HG02938 (cell line): ENCODE results near the gene ABCA7.

ENCODE experiments used
- ATAC-seq: cut with Tn5 transposase; IDR thresholded peaks from one replicate; pipeline ENCODE4 v1.9.1; 2021; ENCODE audit warnings: mild to moderate bottlenecking, moderate library complexity; ENCODE audit not compliant: unreplicated experiment

Gene ABCA7

GRCh38 chr19:1055886-1056620 is 16.1 kb downstream of the ABCA7 start:
- ATAC-seq: no peak

- no peak for ATAC-seq
Measured at GRCh38 chr19:1057176-1057855, 17.4 kb downstream of the ABCA7 start.

DNA sequence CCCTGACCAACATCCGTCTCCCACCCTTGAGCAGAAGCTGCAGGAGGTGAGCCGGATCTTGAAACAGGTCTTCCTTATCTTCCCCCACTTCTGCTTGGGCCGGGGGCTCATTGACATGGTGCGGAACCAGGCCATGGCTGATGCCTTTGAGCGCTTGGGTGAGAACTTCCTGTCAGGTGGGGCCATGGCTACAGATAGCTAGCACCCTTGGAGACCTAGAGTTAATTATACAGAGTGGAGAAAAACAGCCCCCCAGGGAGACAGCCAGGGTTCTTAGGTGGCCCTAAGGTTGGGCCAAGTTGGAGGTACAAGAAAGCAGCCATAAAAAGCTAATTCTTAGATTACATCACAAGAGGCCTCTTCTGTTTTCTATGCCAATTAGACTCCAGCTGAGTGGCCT is 18.2 kb downstream of the ABCA7 start:
- ATAC-seq: no peak

GRCh38 chr19:1060689-1061088 is 20.8 kb downstream of the ABCA7 start:
- ATAC-seq: no peak

DNA sequence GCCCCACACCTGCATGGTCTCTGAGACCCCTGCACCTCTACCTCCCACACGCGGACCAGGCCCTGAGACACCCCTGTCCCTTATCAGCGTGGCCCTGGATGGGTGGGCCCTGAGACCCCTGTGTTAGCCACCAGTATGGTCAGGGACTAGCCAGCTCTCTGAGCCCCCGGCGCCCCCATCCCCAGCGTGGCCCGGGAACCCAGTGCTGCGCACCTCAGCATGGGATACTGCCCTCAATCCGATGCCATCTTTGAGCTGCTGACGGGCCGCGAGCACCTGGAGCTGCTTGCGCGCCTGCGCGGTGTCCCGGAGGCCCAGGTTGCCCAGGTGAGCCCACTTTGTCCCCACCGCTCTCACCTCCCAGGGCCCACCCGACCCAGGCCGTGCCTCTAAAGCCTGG is 22.1 kb downstream of the ABCA7 start:
- ATAC-seq: no peak

GRCh38 chr19:1062387-1063029 is 22.6 kb downstream of the ABCA7 start:
- no peak for ATAC-seq

GRCh38 chr19:1063030-1063908 is 23.4 kb downstream of the ABCA7 start:
- ATAC-seq: no peak

GRCh38 chr19:1063909-1064660 is 24.2 kb downstream of the ABCA7 start:
- ATAC-seq: no peak

DNA sequence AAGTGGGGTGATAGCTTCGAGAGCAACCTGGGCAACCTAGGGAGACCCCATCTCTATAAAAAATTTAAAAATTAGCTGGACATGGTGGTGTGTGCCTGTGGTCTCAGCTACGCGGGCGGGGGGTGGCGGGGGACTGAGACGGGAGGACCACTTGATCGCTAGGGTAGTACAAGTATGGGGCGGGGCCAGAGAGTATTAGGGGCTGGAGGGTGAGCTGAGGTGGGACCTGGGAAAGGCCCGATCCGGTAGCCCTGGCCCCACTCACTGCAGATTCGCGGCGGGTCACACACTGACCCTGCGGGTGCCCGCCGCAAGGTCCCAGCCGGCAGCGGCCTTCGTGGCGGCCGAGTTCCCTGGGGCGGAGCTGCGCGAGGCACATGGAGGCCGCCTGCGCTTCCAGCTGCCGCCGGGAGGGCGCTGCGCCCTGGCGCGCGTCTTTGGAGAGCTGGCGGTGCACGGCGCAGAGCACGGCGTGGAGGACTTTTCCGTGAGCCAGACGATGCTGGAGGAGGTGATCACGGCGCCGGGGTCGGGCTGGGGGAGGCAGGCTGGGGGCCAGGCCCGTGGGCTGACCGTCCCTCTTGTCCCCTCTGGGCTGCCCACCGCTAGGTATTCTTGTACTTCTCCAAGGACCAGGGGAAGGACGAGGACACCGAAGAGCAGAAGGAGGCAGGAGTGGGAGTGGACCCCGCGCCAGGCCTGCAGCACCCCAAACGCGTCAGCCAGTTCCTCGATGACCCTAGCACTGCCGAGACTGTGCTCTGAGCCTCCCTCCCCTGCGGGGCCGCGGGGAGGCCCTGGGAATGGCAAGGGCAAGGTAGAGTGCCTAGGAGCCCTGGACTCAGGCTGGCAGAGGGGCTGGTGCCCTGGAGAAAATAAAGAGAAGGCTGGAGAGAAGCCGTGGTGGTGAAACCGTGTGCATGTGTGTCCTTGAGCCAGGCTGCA is 25.0 kb downstream of the ABCA7 start:
- no peak for ATAC-seq

GRCh38 chr19:1065606-1066109 is 25.8 kb downstream of the ABCA7 start:
- no peak for ATAC-seq

DNA sequence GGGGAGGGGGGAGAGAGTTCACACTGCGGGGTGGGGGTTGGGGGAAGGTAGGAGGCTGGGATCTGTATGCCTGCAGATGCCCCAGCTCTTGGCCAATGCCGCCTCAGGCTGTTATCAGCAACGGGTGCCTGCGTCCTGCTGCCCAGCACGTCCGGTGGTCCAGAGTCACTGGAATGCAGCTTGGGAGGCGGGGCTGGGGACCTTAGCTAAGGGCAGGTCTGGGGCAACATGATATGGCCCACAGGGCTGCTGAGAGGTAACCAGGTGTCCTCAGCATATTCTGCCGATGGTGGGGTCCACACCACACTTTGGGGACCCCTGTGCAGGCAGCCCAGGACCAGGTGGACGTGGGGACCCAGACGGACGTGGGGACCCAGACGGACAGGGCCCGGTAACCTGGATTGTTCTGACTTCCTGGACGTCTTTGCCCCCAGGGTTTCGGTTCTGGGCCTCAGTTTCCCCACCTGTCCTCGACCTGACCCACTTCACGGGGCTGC is 26.4 kb downstream of the ABCA7 start:
- ATAC-seq: no peak

GRCh38 chr19:1066748-1067340 is 26.9 kb downstream of the ABCA7 start, which contains the start of gene ARHGAP45:
Gene ARHGAP45 (plus strand): TSS chr19:1067167. CDS start chr19:1067406, 239 bp downstream.
- ATAC-seq: no peak

GRCh38 chr19:1067341-1067957 is 27.5 kb downstream of the ABCA7 start:
- no peak for ATAC-seq

- ATAC-seq: no peak
Measured at GRCh38 chr19:1068009-1069001, 28.4 kb downstream of the ABCA7 start.

GRCh38 chr19:1069009-1069779 is 29.3 kb downstream of the ABCA7 start:
- no peak for ATAC-seq

- ATAC-seq: no peak
Measured at GRCh38 chr19:1070576-1070930, 30.6 kb downstream of the ABCA7 start.
